ENCODE results near the gene GABRB3.

DNA sequence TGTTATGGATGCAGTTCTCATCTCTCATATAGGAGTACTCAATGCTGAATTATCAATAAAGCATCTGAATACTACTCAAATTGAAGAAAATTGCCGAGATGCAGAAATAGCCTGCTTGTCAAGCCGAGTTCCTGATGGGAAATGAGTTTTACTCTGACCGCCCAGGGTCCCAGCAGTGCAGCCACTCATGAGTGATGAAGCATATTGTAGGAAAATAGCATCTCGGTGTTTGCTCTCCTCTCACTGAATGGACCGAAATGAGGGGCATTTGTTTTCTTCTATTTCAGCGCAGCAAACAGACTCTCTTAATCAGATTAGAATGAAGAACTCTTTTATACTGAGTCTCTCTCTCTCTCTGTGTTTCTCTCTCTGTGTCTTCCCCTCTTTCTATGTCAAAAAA lies 190.0 kb downstream of the GABRB3 start:
- TF ChIP-seq, protein P1, sequence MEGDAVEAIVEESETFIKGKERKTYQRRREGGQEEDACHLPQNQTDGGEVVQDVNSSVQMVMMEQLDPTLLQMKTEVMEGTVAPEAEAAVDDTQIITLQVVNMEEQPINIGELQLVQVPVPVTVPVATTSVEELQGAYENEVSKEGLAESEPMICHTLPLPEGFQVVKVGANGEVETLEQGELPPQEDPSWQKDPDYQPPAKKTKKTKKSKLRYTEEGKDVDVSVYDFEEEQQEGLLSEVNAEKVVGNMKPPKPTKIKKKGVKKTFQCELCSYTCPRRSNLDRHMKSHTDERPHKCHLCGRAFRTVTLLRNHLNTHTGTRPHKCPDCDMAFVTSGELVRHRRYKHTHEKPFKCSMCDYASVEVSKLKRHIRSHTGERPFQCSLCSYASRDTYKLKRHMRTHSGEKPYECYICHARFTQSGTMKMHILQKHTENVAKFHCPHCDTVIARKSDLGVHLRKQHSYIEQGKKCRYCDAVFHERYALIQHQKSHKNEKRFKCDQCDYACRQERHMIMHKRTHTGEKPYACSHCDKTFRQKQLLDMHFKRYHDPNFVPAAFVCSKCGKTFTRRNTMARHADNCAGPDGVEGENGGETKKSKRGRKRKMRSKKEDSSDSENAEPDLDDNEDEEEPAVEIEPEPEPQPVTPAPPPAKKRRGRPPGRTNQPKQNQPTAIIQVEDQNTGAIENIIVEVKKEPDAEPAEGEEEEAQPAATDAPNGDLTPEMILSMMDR (IDR thresholded peaks at IDR 0.05; ENCODE audit: insufficient read depth, low read depth, low read length): no peak
- no peak for TF ChIP-seq EZH2 (IDR thresholded peaks at IDR 0.05; ENCODE audit: insufficient read depth, low read length)

Data from astrocyte (in vitro differentiated cells and primary cell).